Measurements from ENCODE around the gene NOTCH3.

Gene NOTCH3

GRCh38 chr19:15173746-15174404 lies 26.9 kb downstream of the NOTCH3 start:
- no peak for DNase-seq (ENCODE audit: insufficient read length, low spot score)
- TF ChIP-seq POU2F2 (IDR thresholded peaks at IDR 0.05; ENCODE audit: low read depth, low read length) (no peak), SPI1 (IDR thresholded peaks at IDR 0.05; ENCODE audit: low read depth, low read length) (no peak), POLR2A (IDR thresholded peaks at IDR 0.05; ENCODE audit: low read depth, low read length) (no peak), PAX5 (IDR thresholded peaks at IDR 0.05; ENCODE audit: insufficient read depth, low read length, severe bottlenecking) (no peak), POLR2AphosphoS5 (IDR thresholded peaks at IDR 0.05; ENCODE audit: low read depth, low read length) (no peak), TAF1 (IDR thresholded peaks at IDR 0.05; ENCODE audit: low read depth, low read length) (no peak)
- no peak for FAIRE-seq

- FAIRE-seq (no peak), DNase-seq (ENCODE audit: insufficient read length, low spot score) (no peak)
- TF ChIP-seq POLR2A (IDR thresholded peaks at IDR 0.05; ENCODE audit: low read depth, low read length) (no peak), SPI1 (IDR thresholded peaks at IDR 0.05; ENCODE audit: low read depth, low read length) (no peak), TAF1 (IDR thresholded peaks at IDR 0.05; ENCODE audit: low read depth, low read length) (no peak)
Observed at GRCh38 chr19:15170345-15170744, 30.4 kb downstream of the NOTCH3 start.

- FAIRE-seq (no peak), DNase-seq (ENCODE audit: insufficient read length, low spot score) (no peak)
- TF ChIP-seq POU2F2 (IDR thresholded peaks at IDR 0.05; ENCODE audit: low read depth, low read length) (no peak), TAF1 (IDR thresholded peaks at IDR 0.05; ENCODE audit: low read depth, low read length) (no peak), PAX5 (IDR thresholded peaks at IDR 0.05; ENCODE audit: insufficient read depth, low read length, severe bottlenecking) (no peak), POLR2A (IDR thresholded peaks at IDR 0.05; ENCODE audit: low read depth, low read length) (no peak), POLR2AphosphoS5 (IDR thresholded peaks at IDR 0.05; ENCODE audit: low read depth, low read length) (no peak), SPI1 (IDR thresholded peaks at IDR 0.05; ENCODE audit: low read depth, low read length) (no peak)
Observed at GRCh38 chr19:15169541-15170285, 31.1 kb downstream of the NOTCH3 start.

- DNase-seq (ENCODE audit: insufficient read length, low spot score) = no peak
- FAIRE-seq = no peak
- TF ChIP-seq SPI1 (IDR thresholded peaks at IDR 0.05; ENCODE audit: low read depth, low read length) (no peak), TAF1 (IDR thresholded peaks at IDR 0.05; ENCODE audit: low read depth, low read length) (no peak), POLR2AphosphoS5 (IDR thresholded peaks at IDR 0.05; ENCODE audit: low read depth, low read length) (no peak), PAX5 (IDR thresholded peaks at IDR 0.05; ENCODE audit: insufficient read depth, low read length, severe bottlenecking) (no peak), POLR2A (IDR thresholded peaks at IDR 0.05; ENCODE audit: low read depth, low read length) (no peak), POU2F2 (IDR thresholded peaks at IDR 0.05; ENCODE audit: low read depth, low read length) (no peak)
Observed at GRCh38 chr19:15166700-15167099, 34.1 kb downstream of the NOTCH3 start.

GRCh38 chr19:15161028-15161984 lies 39.5 kb downstream of the NOTCH3 start:
- peak; percentile 66 for DNase-seq (ENCODE audit: insufficient read length, low spot score)
- no peak for FAIRE-seq

GRCh38 chr19:15159251-15159650 lies 41.5 kb downstream of the NOTCH3 start:
- DNase-seq (ENCODE audit: insufficient read length, low spot score) (no peak), FAIRE-seq (no peak)
- TF ChIP-seq POLR2A (IDR thresholded peaks at IDR 0.05; ENCODE audit: low read depth, low read length) (no peak), SPI1 (IDR thresholded peaks at IDR 0.05; ENCODE audit: low read depth, low read length) (no peak), POU2F2 (IDR thresholded peaks at IDR 0.05; ENCODE audit: low read depth, low read length) (no peak), TAF1 (IDR thresholded peaks at IDR 0.05; ENCODE audit: low read depth, low read length) (no peak), POLR2AphosphoS5 (IDR thresholded peaks at IDR 0.05; ENCODE audit: low read depth, low read length) (no peak), PAX5 (IDR thresholded peaks at IDR 0.05; ENCODE audit: insufficient read depth, low read length, severe bottlenecking) (no peak)

More at GRCh38 chr19:15161028-15161984, 39.5 kb downstream of the NOTCH3 start:
- TF ChIP-seq TAF1 (IDR thresholded peaks at IDR 0.05; ENCODE audit: low read depth, low read length) (no peak), POLR2A (IDR thresholded peaks at IDR 0.05; ENCODE audit: low read depth, low read length) (no peak), POLR2AphosphoS5 (IDR thresholded peaks at IDR 0.05; ENCODE audit: low read depth, low read length) (no peak), SPI1 (IDR thresholded peaks at IDR 0.05; ENCODE audit: low read depth, low read length) (no peak), POU2F2 (IDR thresholded peaks at IDR 0.05; ENCODE audit: low read depth, low read length) (no peak), PAX5 (IDR thresholded peaks at IDR 0.05; ENCODE audit: insufficient read depth, low read length, severe bottlenecking) (no peak)

- FAIRE-seq (no peak), DNase-seq (ENCODE audit: insufficient read length, low spot score) (no peak)
- no peak for TF ChIP-seq TAF1 (IDR thresholded peaks at IDR 0.05; ENCODE audit: low read depth, low read length)
- TF ChIP-seq POU2F2 (IDR thresholded peaks at IDR 0.05; ENCODE audit: low read depth, low read length) = no peak
- no peak for TF ChIP-seq PAX5 (IDR thresholded peaks at IDR 0.05; ENCODE audit: insufficient read depth, low read length, severe bottlenecking)
- TF ChIP-seq SPI1 (IDR thresholded peaks at IDR 0.05; ENCODE audit: low read depth, low read length) = no peak
Observed at GRCh38 chr19:15156391-15156790, 44.4 kb downstream of the NOTCH3 start.

GRCh38 chr19:15155296-15155695 lies 45.5 kb downstream of the NOTCH3 start:
- no peak for FAIRE-seq
- no peak for DNase-seq (ENCODE audit: insufficient read length, low spot score)
- TF ChIP-seq POLR2AphosphoS5 (IDR thresholded peaks at IDR 0.05; ENCODE audit: low read depth, low read length) = no peak
- TF ChIP-seq TAF1 (IDR thresholded peaks at IDR 0.05; ENCODE audit: low read depth, low read length) = no peak
- TF ChIP-seq POLR2A (IDR thresholded peaks at IDR 0.05; ENCODE audit: low read depth, low read length) = no peak

GRCh38 chr19:15154002-15154612 lies 46.7 kb downstream of the NOTCH3 start:
- FAIRE-seq = no peak
- TF ChIP-seq SPI1 (IDR thresholded peaks at IDR 0.05; ENCODE audit: low read depth, low read length) = no peak
- TF ChIP-seq POLR2A (IDR thresholded peaks at IDR 0.05; ENCODE audit: low read depth, low read length) = no peak
- no peak for TF ChIP-seq POU2F2 (IDR thresholded peaks at IDR 0.05; ENCODE audit: low read depth, low read length)
- TF ChIP-seq POLR2AphosphoS5 (IDR thresholded peaks at IDR 0.05; ENCODE audit: low read depth, low read length) = no peak
- no peak for TF ChIP-seq PAX5 (IDR thresholded peaks at IDR 0.05; ENCODE audit: insufficient read depth, low read length, severe bottlenecking)
- no peak for TF ChIP-seq TAF1 (IDR thresholded peaks at IDR 0.05; ENCODE audit: low read depth, low read length)
- no peak for DNase-seq (ENCODE audit: insufficient read length, low spot score)

All from GM12891 (cell line).